HG03571 (cell line): Measurements from ENCODE around the gene NPFFR1.

Experiments used
- ATAC-seq: cut with Tn5 transposase; IDR thresholded peaks from one replicate; pipeline ENCODE4 v1.9.1; 2021; ENCODE audit not compliant: unreplicated experiment

Gene NPFFR1

DNA sequence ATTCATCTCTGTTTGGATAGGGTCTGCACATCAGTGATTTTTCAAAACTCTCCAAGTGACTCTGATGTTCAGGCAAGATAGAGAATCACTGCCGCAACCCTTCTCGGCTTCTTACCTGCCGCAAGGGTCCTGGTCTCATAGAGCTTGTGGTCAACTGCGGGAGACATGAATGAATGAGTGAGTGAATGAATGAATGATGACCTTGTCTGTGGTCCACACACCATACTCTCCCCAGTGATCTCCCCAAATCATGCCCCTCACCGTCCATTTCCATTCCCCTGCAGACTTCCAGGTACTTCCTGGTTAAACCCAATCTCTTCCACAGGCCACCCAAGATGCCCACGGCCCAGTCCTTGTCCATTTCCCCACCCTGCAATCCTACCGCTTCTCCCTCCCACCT is 5.9 kb upstream of the NPFFR1 start:
- ATAC-seq = no peak

DNA sequence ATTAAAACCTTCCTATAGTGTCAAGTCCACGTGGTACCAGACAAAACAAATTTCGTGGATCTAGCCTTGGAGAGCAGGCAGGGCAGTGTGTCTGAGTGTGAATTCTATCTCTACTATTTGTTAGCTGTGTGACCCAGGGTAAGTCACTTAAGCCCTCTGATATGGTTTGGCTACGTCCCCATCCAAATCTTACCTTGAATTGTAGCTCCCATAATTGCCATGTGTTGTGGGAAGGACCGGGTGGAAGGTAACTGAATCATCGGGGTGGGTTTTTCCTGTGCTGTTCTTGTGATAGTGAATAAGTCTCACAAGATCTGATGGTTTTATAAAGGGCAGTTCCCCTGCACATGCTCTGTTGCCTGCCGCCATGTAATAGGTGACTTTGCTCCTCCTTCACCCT is 2.8 kb upstream of the NPFFR1 start:
- no peak for ATAC-seq

DNA sequence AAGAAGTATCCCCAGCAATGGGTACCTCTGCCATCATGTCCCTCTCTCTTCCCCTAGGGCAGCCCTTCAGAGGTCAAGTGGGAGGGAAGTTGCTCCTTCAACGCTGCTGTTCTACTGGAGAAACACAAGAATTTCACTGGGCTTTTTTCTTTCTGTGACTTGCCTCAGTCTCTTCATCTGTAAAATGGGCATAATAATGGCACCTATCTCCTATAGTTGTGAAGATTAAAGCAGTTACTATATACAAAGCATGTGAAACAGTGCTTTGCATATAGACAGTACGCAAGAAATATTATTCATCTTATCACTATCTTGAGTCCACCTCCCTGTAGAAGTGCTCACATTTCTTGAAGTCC is 1.6 kb upstream of the NPFFR1 start:
- ATAC-seq = no peak

DNA sequence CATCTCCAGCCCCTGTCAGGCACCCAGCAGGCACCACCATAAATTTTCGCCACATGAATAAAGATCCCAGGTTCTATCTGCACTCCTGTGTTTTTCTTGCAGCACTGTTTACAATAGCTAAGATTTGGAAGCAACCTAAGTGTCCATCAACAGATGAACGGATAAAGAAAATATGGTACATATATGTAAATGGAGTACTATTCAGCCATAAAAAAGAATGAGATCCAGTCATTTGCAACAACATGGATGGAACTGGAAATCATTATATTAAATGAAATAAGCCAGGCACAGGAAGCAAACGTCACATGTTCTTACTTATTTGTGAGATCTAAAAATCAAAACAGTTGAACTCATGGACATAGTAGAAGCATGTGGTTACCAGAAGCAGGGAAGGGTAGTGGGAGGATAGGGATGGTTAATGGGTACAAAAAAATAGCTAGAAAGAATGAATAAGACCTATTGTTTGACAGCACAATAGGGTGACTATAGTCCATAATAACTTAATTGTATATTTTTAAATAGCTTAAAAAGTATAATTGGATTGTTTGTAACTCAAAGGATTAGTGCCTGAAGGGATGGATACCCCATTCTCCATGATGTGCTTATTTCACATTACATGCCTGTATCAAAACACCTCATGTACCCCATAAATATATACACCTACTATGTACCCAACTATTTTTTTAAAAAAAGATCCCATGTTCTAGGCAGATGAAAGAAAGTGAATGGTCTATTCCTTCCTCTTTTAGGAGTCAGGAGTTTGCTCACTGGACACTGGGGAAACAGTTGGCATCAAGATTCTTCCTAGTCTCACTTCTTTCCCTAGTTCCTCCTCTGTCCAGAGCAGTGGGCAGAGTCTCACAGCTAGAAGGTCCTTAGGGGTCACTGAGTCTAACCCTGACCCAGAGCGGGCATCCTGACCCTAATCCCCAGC is 1.0 kb upstream of the NPFFR1 start:
- no peak for ATAC-seq

DNA sequence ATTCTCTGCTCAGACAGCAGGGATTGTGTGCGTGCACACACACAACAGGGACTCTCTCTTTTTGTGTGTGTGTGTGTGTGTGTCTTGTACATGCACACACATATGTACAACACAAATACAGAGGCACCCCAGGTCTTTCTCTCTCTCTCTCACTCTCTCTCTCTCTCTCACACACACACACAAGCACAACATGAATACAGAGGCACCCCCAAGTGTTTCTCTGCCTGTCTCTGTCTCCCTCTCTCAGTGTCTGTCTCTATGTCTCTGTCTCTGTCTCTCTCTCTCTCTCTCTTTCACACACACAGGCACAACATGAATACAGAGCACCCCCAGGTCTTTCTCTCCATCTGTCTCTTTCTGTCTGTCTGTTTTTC is 746 bp downstream of the NPFFR1 start:
- no peak for ATAC-seq

DNA sequence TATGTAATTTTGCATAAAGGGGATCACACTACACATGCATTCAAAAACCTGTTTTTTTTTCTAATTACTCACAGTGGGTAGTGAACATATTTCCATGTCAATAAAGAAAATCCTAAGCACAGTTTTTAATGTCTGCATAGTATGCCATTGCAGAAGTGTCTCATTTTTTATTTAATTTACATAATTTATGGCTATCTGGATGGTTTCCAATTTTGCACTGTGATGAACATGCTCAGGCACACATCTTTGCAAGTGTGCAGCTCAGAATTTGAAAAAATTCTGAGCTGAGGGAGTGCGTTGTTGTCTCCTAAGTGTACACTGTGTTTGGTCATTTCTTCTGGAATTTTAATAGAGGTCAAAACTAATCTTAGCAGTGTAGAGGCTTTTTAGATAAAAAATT is 2.2 kb downstream of the NPFFR1 start:
- ATAC-seq = no peak

DNA sequence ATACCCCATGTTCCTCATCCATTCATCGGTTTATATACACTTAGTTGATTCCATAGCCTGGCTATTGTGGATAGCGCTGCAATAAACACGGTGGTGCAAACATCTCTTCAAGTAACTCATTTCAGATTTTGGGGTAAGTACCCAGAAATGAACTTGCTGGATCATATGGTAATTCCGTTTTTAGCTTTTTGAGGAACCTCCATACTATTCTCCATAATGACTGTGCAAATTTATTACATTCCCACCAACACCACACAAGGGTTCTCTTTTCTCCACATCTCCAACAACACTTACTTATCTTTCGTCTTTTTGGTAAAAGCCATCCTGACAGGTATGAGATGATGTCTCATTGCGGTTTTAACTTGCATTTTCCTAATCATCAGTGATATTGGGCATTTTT is 3.7 kb downstream of the NPFFR1 start:
- no peak for ATAC-seq

DNA sequence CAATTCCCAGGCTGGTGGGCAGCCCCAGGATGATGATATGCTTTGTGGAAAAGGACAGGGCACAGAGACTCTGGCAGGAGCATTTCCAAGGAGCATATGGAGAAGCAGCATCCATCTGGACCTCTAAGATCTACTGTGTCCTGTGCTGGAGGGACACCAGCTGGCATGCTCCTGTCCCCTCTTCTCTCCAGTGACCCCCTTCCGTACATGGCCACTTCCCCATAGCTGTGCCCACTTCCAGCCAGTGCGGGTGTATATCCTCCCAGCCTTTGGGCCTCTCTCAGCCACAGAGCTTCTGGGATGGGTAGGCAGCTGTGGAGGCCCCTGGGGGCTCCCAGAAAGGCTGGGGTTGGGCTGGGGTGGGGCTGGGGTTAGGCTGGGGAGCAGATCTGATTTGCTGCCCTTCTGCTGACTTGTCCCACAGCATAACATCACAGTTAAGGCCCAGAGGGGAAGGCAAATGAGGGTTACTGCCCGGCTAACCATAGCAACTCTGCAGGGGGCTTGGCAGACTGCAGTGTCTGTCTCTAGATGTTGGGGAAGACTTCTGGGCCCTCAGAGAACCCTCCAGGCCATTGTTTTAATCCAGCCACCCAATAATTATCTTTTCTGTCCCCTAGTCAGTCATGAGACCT is 6.3 kb downstream of the NPFFR1 start:
- ATAC-seq = no peak

DNA sequence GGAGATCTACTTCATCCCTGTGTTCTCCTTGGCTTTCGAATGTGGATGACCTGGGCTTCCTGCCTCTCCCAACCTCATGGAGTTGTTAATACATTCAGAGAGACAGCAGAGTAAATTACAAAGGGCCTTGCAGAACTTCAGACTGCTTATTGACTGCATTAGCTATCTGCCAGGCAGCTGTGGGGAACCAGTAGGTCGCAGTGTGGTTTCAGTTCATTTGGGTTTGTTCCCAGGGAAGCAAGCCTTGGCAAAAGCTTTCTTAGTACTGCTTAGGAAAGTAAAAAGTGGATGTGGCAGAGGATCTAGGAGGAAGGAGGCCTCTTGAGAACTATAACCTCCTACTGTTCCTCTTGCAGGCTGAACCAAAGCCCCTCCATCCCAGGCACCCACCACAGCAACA is 9.2 kb downstream of the NPFFR1 start:
- no peak for ATAC-seq

DNA sequence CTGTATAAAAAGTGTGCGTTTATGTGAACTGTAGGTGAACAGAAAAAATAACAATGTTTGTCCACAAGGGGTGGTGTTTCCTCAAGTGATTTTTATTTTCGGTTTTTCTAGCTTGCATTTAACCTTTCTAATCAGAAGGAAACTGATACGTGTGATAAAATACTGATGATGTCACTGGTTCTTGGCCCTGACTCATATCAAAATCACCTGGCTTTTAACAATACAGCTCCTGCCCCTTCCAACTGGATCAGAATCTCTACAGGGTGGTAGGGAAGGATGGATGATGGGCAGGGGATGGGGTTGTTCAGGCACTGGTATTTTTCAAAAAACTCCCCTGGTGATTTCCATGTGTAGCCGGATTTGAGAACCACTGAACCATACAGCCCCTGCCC is 10.9 kb downstream of the NPFFR1 start:
- peak; percentile 66 for ATAC-seq

DNA sequence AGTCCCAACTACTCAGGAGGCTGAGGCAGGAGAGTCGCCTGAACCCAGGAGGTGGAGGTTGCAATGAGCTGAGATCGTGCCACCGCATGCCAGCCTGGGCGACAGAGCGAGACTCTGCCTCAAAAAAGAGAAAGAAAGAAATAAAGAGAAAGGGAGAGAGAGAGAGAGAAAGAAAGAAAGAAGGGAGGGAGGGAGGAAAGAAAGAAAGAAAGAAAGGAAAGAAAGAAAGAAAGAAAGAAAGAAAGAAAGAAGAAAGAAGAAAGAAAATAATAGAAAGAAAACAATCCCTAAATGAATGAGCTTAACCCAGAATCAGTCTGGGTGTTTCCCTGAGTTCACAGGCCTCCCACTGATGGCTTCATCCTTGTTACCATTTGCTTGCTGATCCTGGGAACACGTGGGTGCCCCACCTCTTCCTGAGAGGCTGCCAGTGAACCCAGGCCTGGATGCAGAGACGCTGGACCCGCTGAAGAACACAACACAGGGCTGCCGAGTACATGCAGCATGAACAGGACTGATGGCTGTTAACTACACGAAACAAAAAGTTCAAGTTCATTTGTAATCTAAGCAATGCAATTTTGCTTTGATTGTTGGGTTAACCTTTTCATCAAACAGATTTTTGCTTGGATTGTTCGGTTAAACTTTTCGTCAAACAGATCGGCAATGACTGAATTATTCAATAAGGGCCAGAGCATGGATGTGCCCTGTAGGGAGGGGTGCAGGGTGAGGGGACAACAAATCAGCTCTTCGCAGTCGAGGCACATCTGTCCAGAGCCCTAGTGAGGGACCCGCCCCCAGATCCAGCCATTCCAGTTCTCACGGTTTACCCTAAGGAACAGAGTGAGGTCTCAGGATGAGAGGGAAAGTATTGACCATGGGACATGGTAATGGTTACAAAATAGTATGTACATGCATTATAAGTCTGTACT is 11.5 kb downstream of the NPFFR1 start:
- ATAC-seq = no peak

DNA sequence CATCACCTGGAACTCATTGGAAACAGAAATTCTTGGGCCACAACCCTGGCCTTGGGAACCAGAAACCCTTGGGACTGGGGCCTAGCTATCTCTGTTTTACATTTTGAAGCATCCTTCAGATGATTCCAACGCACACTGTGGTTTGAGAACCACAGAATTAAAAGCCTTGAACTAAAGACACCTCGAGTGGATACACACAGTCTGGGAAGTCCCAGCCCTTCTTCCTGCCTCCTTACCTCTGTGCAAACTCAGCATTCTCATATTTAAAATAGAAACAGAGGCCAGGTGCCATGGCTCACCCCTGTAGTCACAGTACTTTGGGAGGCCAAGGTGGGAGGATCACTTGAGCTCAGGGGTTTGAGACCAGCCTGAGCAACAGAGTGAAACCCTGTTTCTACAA is 12.9 kb downstream of the NPFFR1 start:
- ATAC-seq = no peak

DNA sequence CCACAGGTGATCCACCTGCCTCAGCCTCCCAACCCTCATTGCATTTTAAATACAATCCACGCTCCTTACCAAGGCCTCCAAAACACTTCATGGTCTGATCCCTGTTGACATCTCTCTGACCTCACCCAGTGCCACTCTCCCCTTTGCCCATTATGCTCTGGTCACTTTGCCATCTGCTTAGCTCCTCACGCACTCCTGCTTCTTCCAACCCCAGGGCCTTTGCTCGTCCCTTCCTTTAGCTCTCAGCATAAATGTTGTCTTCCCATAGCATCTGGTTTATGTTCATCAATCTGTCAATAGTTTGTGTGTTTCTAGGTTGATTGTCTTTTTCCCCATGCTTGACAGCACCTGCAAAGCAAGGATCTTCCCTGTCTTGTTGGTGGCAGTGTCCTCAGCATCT is 14.1 kb downstream of the NPFFR1 start:
- ATAC-seq = no peak

DNA sequence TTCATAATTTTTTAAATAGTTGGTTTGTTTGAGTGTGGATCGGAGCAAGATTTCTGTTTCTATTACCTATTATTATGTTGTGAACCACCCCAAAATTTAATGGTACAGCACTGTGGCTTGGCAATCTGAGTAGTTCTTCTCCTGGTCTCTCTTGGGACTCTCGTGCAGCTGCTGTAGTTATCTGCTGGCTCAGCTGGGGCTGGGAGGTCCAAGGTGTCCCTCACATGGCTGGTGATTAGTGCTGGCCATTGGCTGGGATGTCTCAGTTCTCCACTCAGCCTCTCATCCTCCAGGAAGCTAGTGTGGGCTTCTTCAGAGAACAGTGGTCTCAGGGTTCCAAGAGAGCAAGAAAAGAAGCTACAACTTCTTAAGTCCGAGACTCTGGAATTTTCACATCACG is 15.4 kb downstream of the NPFFR1 start:
- no peak for ATAC-seq

DNA sequence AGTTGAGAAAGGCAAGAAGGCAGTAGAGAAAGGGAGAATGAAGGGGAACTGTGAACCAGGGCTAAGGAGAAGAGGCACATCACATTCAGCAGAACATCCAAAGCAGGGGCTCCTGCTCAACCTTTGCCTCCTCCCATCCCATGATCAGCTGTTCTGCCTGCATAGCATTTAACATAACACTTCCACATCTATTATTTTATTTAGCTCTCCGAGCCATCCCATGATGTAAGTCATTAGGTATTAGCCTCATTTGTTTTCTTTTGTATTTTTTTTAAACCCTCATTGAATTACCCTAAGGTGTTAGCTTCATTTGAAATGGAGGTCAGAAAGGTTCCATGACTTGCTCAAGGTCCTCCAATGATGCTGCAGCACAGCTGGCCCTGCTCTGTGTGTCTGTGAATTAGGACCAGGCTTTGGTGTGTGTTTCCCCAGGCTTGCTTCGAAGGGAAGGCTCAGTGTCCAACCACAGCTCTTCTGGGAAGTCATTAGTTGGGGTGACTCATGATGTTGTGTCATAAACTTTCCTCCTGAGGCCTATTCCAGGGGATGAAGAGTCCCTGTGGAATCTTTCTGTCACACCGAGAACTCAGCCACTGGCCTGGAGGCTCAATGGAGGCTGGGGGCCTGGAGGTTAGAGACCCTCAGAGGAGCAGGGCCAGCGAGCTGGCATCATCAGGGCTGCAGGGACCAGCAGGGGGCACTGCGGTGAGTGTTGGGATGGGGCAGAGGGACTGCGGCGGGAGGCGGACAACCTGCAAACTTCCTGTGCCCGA is 16.5 kb downstream of the NPFFR1 start:
- ATAC-seq = no peak

DNA sequence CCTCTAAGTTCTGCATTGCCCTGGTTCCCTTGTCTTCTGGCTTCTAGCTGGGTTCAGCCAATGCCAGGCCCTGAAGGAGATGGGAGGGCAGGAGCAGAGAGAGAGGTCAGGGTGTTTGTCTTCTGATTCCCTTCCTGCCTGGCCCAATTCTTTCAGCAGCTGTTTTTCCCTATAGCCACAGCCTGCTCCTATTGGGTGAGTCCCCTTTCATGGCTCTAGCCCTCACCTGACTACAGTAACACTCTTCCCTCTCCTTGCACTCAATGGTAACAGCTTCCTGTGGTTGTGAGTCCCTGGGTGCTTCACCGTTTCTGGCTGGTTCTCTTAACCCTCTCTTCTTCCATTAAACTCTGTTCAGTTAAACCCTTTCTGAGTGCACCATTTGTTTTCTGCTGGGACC is 17.1 kb downstream of the NPFFR1 start:
- ATAC-seq = no peak

DNA sequence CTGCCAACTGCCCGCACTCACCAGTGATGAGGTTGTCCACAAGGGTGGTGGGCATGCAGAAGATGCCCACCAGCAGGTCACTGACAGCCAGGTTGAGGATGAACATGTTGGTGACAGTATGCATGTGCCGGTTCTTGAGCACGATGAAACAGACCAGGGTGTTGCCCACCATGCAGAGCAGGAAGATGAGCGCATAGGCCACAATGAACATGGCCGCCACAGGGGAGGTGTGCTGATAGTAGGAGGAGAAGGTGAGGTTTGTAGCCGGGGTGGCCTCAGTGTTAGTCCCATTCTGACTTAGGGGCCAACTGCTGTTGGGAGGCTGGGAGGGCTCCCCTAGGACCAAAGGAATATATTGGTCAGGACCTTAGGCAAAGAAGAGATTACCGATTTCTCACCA is 17.7 kb downstream of the NPFFR1 start:
- ATAC-seq = no peak

DNA sequence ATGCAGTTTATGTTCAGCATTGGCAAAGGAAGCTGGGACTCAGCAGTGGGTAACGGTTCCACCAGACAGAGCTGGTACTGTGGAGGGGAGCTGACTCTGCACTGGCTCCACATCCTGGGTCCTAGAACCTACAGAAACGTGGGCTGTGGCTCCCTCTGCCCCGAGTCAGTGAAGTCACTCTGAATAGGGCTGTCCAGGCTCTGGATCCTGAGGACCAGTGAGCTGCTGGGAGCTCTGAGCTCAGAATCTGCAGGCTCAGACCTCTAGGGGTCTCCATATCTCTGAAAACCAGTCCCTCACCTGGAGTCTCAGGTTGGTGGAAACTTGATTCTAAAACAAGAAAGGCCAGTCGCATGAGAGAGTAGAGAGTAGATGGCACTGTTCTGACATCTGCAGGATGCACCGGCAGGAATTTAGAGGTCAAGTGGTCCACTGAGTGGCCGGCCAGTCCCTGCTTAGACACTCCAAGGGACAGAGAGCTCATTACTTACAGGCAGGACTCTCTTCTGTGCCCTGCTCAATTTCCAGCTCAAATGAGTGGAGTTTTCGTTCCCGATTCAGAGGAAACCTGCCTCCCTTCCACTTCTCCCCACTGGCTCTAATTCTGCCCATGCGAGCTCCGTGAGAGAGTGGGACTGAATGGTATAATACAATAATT is 18.6 kb downstream of the NPFFR1 start:
- no peak for ATAC-seq

DNA sequence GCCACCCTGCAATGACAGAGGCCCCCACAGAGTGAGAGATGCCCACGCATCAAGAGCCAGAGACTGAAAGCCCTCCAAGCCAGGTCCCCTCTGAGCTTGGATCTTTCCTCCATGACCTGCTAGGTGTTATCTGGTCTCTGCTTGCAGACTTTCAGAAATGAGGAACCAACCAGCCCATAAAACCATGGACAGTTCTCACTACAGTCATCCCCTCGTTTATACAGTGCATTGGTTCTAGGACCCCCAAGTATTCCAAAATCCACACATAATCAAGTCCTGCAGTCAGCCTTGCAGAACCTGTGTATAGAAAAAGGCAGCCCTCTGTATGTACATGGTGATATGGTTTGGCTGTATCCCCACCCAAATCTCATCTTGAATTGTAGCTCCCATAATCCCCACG is 23.1 kb downstream of the NPFFR1 start:
- no peak for ATAC-seq

DNA sequence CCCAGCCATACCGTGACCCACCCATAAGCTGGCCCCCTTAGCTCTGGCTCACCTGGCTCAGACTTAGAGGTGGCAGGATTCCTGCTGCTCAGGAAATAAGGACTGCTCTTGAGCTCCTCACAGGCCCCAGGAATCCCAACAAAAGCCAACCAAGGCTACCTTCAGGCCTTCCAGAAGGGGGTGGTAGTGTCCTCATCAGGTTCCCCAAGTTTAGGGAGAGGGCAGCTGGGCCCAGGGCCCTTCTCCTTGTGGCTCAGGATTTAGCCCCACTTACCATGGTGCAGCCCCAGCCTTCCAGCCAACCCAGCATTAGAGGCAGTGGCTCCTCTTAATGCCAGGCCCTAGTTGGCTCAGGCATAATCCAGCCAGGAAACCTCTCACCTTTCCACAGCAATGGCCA is 23.5 kb downstream of the NPFFR1 start:
- ATAC-seq = no peak
